ENCODE data around the gene PTPA.

The PTPA gene

DNA sequence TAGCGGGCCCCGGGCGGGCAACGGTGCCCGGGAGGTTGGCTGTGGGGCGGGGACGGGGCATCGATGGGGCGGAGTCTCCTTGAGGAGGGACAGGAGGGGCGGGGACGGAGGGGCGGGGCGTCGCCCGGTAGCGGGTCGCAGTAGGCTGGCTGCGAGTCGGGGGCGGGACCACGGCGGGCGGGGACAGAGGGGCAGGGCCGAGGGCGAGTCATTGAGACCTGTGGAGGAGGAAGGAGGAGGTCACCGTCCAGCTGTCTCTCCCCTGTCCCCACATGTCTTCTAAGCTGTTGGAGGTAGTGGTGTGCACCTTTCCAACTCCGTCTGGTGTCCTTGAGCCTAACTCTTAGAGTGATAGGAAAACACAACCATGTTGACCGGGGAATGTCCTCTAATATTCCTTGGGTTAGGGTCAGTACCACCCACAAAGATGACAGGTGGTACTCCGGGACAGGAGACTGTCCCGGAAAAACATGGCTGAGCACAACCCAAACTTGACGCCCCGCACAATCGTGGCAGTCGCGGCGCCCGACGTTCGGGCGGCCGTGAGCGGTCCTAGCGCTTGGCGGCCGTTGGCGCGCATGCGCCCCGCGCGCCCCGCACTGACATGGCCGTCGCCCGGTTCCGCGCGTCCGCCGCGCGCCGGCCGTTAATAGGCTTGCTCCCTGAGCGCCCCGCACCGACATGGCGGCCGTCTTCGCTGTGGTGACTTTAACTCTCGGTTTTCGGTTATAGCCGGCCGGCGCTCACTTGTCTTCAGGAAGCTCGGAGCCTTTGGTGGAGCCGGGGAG, at the start of gene PTPA, which contains the start of gene CRAT:
Gene PTPA, plus strand, starts transcription at position 676 of the 788 bp plus-strand sequence. CDS start 186 bp downstream, outside the sequence.
Gene CRAT, minus strand, starts transcription at position 54 of the 788 bp plus-strand sequence. CDS start 284 bp downstream, outside the sequence.
- peak; percentile 80 for DNase-seq

DNA sequence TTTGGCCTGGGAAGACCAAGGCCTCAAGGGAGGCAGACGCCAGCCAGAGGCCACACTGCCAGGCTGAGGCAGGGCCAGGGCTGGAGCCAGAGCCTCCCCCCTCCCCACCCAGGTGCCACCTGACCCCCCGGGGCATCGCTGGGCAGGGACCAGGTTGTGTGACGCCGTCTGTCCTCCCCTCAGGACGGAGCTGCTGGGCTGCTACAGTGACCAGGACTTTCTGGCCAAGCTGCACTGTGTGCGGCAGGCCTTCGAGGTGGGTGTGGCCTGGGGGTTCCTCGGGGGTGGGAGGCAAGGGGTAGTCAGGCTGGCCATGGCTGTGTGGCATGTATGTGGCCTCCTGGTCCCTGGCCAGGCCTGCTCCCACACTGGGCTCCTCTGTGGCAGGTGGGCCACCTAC, 48.2 kb upstream of the PTPA start:
- DNase-seq, result no peak

DNA sequence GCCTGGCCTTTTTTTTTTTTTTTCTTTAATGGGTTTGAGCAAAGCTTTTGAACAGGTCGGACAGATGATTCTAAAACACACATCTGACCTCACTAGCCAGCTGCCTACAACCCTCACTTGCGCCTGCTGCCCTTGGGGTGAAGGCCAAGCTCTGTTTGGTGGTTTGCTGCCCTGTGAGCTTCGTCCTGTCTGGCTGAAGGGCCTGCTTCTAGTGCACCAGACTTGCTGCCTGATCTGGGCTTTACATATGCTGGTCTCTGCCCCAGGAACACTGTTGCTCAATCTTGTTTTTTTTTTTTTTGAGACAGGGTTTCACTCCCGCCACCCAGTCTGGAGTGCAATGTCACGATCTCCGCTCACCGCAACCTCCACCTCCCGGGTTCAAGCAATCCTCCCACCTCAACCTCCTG, 46.7 kb upstream of the PTPA start:
- no peak for DNase-seq

DNA sequence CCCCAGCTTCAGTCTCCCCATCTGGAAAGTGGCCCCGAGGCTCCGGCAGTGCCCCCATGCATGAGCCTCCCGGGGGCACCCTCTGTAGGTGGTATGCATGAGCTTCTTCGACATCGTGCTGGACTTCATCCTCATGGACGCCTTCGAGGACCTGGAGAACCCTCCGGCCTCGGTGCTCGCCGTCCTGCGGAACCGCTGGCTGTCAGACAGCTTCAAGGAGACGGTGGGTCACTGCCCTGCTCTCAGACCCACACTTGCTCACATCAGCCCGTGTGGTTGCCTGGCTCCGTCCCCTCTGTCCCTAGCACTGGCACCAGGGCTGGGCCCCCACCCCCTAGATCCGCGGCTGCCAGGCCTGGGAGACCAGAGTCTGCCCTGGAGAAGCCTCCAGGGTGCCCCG, 43.1 kb upstream of the PTPA start:
- no peak for DNase-seq

DNA sequence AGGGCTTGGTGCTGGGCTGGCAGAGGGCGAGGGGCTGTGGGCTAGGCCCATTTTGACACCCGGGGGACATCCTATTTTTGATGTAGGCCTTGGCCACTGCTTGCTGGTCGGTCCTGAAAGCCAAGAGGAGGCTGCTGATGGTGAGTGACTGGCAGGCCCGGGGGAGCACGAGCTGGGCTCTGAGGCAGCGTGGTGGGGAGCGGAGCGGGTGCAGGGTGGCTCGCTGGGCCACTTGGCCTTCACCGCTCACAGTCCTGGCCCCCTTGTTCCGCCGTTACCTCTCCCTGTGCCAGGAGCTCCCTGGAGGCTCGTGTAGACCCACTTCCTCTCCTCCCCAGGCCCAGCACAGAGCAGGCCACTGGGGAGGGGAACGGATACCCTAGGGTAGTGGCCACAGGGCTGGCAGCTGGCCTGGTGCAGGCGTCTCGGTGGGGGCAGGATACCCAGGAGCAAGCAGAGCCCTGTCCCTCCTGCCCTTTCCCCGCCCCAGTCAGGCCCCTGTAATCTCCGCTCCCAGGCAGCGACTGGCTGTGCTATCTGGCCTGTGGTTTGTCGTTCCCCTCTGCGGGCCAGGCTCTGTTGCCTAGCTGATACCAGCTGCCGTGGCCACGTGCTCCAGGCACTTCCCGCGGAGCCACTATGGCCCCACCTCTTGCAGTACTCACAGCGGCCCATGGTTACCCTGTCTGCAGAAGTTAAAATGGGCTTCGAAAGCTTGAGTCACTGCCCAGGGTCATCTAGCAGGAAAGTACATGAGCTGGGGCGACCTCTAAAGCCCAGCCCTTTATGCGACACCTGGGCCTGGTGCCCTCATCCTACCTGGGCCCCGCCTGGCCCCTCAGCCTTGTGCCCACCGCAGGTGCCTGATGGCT, 42.0 kb upstream of the PTPA start:
- DNase-seq, result no peak

DNA sequence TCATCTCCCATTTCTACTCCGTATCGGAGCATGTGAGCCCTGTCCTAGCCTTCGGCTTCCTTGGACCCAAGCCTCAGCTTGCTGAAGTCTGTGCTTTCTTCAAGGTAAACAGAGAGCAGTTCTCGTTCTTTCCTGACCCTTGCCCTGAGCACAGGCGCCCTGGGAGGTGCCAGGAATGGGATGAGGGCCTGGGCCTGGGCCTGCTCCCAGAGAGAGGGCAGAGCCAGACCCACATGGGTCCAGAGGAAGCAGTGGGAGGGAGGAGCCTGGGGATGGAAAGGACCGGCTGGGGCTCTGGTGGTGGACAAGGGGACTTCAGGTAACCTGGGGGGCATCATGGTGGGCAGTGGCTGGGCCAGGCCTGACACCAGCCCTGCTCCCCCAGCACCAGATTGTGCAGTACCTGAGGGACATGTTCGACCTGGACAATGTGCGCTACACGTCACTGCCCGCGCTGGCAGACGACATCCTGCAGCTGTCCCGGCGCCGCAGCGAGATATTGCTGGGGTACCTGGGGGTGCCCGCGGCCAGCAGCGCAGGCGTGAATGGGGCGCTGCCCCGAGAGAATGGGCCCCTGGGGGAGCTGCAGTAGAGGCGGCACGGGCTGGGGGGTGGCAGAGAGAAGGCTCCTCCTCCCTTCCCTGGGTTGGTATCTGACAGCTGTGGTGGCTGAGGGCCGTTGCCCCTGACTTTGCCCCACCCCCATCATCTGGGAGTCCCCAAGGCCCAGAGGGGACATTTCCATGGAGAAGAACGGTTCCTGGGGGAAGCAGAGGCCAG, 41.2 kb upstream of the PTPA start:
- DNase-seq, result no peak

DNA sequence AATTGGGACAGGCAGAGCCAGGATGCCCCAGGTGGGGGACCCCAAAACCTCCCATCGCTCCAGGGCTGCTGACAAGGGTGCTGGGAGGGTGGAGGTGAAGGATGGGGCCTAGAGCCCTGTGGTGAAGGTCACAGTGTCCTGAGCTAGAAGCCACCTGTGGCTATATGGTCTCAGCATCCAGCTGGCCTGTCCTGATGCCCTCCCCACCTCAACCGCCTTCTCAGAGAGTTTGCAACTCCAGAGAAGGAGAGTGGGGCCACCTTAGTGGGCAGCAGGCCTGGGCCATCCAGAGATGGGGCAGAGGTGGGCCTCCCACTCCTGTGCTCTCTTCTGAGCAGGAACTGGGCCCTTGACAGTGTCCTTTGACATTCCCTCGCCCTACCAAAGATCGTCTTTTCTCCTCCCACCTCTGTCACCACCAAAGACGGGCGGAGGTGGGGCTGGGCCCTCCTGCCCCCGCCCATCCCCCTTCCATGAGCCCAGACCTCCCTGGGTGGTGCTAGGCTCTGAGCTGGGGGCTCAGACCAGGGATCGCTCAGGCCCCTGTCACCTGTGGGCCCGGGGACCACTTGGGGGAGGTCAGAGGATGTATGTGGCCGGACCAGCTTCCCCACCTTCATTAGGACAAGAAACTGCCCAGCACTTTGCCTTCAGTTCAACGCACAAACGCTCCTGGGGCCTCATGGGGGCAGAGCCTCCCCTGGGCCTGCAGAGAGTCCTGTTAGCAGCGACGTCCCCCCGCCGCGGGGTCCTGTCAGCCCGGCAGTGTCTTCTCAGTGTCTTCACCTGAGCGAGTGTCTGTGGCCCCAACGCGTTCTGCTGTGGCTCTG, 40.3 kb upstream of the PTPA start:
- no peak for DNase-seq

DNA sequence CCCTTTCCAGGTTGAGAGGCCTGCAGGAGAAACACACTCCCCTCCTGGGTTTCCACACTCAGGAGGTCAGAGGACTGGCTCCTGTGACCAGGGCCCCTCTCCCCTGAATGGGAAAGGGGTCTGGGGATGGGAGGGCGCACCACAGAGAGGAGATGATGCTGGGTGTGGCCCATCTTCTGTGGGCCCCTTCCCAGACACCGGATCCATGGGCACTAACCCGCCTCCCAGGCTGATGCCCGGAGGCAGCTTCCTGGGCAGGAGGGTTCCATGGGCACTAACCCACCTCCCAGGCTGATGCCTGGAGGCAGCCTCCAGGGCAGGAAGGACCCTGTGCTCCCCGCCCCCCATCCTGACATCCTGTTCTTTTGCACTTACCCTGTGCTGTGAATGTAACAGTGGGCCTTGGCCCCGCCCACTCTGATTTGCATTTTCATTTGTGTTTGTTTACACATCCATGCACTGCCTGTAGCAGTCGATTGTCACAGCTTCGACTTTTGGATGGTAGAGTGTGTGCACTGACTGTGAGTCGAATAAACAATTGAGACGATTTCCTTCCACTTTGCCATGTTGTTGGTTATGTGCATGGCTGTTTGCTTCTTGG, 39.6 kb upstream of the PTPA start:
- DNase-seq, result peak; percentile 38

DNA sequence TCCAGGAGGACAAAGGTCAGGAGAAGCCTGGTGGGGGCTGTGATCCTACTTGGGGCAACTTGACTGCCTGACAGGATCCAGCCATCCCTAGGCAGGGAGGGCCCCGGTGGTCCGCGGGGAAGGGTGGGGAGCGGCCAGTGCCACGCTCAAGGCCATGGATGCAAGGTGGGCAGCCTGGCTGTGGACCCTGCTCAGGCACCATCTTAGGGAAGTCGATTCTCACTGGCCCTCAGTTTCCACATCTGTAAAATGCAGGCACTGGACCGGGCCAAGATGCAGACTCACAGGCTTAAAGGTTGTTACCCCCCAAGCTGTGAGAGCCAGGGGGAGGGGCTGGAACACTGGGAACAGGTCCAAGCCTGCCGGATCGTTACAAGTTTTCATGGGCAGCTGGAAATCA, 39.0 kb upstream of the PTPA start:
- DNase-seq, result no peak

DNA sequence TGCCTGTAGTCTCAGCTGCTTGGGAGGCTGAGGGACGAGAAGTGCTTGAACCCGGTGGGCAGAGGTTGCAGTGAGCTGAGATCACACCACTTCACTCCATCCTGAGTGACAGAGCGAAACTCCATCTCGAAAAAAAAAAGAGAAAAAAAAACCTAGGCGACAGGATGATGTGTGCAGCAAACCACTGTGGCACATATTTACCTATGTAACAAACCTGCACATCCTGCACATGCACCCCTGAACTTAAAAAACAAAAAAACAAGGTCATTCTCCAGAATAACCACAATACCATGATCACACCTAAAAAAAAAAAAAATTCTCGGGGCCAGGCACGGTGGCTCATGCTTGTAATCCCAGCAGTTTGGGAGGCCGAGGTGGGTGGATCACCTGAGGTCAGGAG, 37.8 kb upstream of the PTPA start:
- no peak for DNase-seq

DNA sequence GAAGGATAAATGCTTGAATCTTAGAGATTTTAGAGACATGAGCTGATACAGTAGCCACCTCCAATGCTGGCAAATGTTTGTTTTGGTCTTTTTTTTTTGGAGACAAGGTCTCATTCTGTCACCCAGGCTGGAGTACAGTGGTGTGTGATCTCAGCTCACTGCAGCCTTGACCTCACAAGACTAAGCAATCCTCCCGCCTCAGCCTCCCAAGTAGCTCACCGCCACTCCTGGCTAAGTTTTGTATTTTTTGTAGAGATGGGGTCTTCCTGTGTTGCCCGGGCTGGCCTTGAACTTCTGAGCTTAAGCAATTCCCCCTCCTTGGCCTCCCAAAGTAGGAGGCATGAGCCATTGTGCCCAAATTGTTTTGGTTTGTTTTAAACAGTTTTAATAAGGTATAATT, 37.1 kb upstream of the PTPA start:
- DNase-seq, result no peak

DNA sequence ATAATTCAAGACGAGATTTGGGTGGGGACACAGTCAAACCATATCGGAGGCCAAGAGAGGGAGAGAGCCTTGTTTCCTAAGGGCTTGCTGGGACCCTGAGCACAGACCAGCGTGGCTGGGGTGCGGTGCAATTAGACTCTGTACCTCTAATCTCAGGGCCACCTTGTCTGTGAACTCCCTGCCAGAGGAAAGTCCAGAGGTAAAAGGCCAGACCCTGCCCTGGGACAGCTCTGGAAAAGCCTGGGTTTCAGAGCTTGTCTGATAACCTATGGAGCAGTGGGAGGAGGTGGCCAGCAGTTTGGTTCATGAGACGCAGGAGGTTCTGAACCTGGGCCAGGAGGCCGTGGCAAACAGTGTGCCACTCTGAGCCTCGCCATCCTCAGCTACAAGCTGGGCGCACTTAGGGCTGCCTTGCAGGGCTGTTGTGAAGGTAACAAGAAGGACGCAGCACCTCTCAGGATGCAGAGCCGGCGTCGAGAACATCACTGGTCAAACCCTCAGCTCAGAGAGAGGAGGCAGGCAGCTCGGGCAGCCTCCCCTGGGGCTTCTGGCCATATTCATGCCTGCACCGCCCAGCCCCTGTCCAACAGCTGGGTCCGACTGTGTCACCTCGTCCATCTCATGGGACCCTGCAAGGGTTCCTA, 35.1 kb upstream of the PTPA start:
- no peak for DNase-seq

DNA sequence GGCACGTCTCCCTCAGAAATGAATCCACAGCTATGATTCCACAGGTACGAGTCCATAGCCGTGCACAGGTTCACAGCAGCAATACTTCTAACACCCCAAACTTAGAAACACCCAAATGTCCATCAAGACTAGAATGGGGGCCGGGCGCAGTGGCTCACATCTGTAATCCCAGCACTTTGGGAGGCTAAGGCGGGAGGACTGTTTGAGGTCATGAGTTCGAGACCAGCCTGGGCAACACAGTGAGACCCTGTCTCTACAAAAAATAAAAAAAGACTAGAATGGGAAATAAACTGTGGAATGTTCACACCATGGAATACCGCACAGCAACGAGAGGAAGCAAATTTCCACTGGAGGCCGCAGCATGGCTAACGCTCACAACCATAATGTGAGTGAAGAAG, 34.6 kb upstream of the PTPA start:
- DNase-seq, result no peak

DNA sequence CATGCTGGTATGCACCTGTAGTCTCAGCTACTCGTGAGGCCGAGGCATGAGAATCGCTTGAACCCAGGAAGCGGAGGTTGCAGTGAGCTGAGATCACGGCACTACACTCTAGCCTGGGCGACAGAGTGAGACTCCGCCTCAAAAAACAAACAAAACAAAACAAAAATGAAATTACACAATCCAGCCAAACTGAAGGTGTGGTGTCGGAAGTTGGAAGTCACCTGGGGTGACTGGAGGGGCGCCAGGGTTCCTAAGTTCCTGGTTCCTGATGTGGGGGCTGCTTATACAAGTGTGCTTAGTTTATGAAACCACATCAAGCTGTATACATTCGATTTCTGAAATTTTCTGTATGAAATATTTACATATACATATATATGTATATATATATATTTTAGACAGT, 34.0 kb upstream of the PTPA start:
- no peak for DNase-seq

DNA sequence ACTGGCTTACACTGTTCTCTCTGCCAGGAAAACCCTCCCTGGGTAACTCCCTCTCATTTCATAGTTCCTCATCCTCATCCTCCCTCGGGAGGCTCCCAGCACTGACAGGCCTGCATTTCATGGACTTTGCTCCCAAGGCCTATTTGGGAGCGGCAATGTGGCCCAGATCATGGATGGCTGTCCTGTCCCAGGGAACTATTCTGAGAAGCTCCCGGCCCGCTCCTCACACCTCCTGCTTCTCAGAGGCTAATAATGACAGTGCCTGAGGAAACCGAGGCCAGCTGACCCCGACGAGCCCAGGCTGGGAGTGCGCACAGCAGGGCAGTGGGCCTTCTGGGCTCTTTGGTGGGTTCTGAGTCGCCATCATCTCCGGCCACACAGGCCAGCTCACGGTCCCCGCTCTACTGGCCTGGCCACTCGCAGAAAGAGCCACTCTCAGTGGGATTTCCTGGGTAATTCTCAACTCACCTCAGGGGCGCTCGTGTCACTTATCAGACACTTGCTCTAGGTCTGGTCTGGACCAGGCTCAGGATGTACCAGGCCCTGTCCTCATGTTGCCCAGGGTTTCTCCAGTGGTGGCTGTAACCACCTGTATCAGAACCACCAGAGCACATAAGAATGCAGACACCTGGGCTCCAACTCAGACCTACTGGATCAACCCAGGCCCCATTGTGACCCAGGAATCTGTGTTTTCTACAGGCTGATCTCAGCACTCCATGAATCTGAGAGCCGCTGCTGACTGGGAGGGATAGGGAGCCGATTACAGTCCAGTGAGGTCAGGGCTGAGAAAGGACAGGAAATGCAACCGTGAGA, 32.3 kb upstream of the PTPA start:
- no peak for DNase-seq

DNA sequence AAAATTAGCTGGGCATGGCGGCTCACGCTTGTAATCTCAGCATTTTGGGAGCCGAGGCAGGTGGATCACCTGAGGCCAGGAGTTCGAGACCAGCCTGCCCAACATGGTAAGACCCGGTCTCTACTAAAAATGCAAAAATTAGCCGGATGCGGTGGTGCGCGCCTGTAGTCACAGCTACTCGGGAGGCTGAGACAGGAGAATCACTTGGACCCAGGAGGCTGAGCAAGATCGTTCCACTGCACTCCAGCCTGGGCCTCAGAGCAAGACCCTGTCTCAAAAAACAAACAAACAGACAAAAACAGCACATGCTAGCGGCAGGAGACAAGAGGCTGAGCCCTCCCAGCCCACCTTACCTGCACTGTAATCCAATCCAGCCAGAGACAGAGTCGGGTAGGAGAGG, 31.4 kb upstream of the PTPA start:
- no peak for DNase-seq

DNA sequence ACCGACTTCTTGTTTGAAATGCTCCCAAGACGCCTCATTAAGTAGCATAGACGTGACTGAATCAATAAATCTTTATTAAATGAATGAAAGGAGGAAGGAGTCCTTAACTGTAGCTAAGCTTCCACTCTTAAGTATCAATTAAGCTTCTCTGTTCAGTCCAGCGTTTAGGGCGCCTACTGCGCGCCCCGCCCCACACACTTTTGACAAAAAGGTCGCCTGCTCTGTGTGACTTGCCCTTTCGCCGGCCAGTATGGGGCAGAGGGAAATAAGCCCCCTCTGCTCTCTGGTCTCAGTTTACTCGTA, 31.0 kb upstream of the PTPA start:
- DNase-seq, result no peak

DNA sequence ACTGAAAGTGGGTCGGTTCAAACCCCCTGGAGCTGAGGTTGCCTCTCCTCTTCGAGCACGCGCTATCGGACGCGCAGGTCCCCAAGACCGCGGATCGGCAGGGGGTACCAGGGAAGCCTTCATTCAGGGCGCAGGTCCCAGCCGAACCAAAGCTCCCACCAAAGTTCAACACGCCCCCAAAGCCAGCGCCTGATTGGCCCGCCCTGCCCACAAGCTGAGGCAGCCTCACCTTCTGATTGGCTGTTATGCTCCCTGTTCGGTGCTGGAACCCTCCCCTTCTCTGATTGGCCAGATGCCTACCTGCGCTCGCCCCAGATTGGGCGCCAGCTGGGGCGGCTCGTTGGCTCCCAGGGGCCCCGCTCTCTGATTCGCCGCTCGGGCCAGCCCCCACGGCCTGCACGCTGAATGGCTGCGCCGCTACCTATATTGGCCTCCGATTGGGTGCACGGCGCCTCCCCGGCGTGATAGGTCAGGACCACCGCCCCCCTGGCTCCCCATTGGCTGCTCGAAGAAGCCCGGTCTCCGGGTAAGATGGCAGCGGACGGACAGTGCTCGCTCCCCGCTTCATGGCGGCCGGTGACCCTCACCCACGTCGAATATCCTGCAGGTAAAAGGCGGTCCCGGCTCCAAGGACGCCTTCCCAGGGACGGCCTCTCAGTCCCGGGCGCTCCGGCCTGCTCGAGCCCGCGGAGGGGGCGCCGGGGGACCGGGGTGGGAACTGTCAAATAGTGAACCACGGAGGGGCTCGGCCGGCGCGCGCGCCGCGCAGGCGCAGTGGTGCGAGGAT, 30.4 kb upstream of the PTPA start, which contains the start of gene DOLPP1:
Gene DOLPP1, plus strand, starts transcription at position 511 of the 787 bp plus-strand sequence. Its CDS starts 21 bp downstream, at position 532.
- DNase-seq, result peak; percentile 99

DNA sequence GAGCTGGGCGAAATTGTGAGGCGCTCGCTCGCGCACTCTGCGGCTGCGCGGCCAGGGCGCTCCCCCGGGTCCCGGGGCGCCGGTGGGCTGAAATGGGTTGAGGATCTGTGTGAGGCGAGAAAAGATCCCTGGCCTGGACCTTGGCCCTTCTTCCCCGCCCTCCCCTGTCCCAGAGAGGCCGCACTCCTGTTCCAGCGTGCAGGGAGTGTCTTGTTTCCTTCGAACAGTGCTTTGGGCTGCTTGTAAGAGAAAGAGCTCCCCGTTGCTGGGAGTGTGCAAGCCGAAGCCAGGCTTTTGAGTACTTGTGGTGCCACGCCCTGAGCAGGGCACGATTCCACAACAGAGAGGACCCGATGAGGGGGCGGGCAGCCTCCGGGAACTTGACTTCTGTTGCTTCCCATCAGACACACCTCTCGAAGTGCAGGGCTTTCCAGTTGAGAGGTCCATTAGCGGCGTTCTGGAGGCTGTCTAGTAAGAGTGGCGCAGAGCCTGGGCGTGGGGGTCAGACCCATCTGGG, 29.8 kb upstream of the PTPA start:
- no peak for DNase-seq
